ENCODE results near the gene PHLDA3. TPM values are rescaled to one million over a fixed set of nuclear protein-coding genes. Genes with fewer than 3 reads are reported as not detected.

The PHLDA3 gene
- total and polyA plus RNA-seq, 2 donors from 2014 or later: 25.6 to 27.3 TPM

- peaks cover 3 to 12% (median 11%) of the 10 kb centered on the region in 3 donors for H3K4me1 ChIP-seq (ENCODE audit: control insufficient read depth in 2 of 3, insufficient read depth in 2 of 3, low read depth in 1 of 3, low read length in 3 of 3)
- no peaks in the 10 kb centered on the region for H3K36me3 ChIP-seq (ENCODE audit: control insufficient read depth in 2 of 3, insufficient read depth in 3 of 3, low read length in 3 of 3)
- FAIRE-seq (no peak), DNase-seq (peak in 1 of 5 donors; percentile 14)
- no peak for TF ChIP-seq CTCF (IDR thresholded peaks at IDR 0.05; ENCODE audit: borderline replicate concordance, extremely low read depth, insufficient read depth)
- H3K27ac ChIP-seq (ENCODE audit: low read depth in 2 of 2, low read length in 2 of 2): no peak overlapping the region
- no peak overlapping the region for H3K9ac ChIP-seq (ENCODE audit: low read length in 3 of 3)
- intact Hi-C loops (cut with DNase I): loop anchor here (10.0 kb wide), 1 partner anchor 70 kb away; no protein-coding TSS in a partner anchor
- H3K9me3 ChIP-seq (ENCODE audit: control insufficient read depth in 2 of 3, insufficient read depth in 1 of 3, low read length in 3 of 3): no peaks in the 10 kb centered on the region
- no peaks in the 10 kb centered on the region for H3K27me3 ChIP-seq (ENCODE audit: control insufficient read depth, insufficient read depth, low read length)
- H3K4me3 ChIP-seq (ENCODE audit: low read length in 3 of 3): no peak overlapping the region
Observed at GRCh38 chr1:201514466-201514865, 45.5 kb upstream of the PHLDA3 start.

- FAIRE-seq (no peak), DNase-seq (peak in 1 of 5 donors; percentile 22)
- no peaks in the 10 kb centered on the region for H3K36me3 ChIP-seq (ENCODE audit: control insufficient read depth in 2 of 3, insufficient read depth in 3 of 3, low read length in 3 of 3)
- intact Hi-C loops (cut with DNase I): loop anchor here (10.0 kb wide), 1 partner anchor 69 kb away; no protein-coding TSS in a partner anchor
- H3K9me3 ChIP-seq (ENCODE audit: control insufficient read depth in 2 of 3, insufficient read depth in 1 of 3, low read length in 3 of 3): no peaks in the 10 kb centered on the region
- H3K27ac ChIP-seq (ENCODE audit: low read depth in 2 of 2, low read length in 2 of 2): no peak overlapping the region
- no peak for TF ChIP-seq CTCF (IDR thresholded peaks at IDR 0.05; ENCODE audit: borderline replicate concordance, extremely low read depth, insufficient read depth)
- no peak overlapping the region for H3K4me3 ChIP-seq (ENCODE audit: low read length in 3 of 3)
- no peaks in the 10 kb centered on the region for H3K27me3 ChIP-seq (ENCODE audit: control insufficient read depth, insufficient read depth, low read length)
- H3K4me1 ChIP-seq (ENCODE audit: control insufficient read depth in 2 of 3, insufficient read depth in 2 of 3, low read depth in 1 of 3, low read length in 3 of 3): peaks cover 3 to 12% (median 11%) of the 10 kb centered on the region in 3 donors
- H3K9ac ChIP-seq (ENCODE audit: low read length in 3 of 3): no peak overlapping the region
Observed at GRCh38 chr1:201513498-201514243, 44.7 kb upstream of the PHLDA3 start.

- H3K36me3 ChIP-seq (ENCODE audit: control insufficient read depth in 2 of 3, insufficient read depth in 3 of 3, low read length in 3 of 3): no peaks in the 10 kb centered on the region
- TF ChIP-seq CTCF (IDR thresholded peaks at IDR 0.05; ENCODE audit: borderline replicate concordance, extremely low read depth, insufficient read depth): no peak
- H3K27me3 ChIP-seq (ENCODE audit: control insufficient read depth, insufficient read depth, low read length): no peaks in the 10 kb centered on the region
- no peaks in the 10 kb centered on the region for H3K9me3 ChIP-seq (ENCODE audit: control insufficient read depth in 2 of 3, insufficient read depth in 1 of 3, low read length in 3 of 3)
- FAIRE-seq: no peak
- H3K9ac ChIP-seq (ENCODE audit: low read length in 3 of 3): peak overlapping the region in 1 of 3 donors; percentile 2
- no peak overlapping the region for H3K4me3 ChIP-seq (ENCODE audit: low read length in 3 of 3)
- peak overlapping the region; percentile 26 to 73 for H3K27ac ChIP-seq (ENCODE audit: low read depth in 2 of 2, low read length in 2 of 2)
- DNase-seq: peak; percentile 60 to 91 (median 75)
- H3K4me1 ChIP-seq (ENCODE audit: control insufficient read depth in 2 of 3, insufficient read depth in 2 of 3, low read depth in 1 of 3, low read length in 3 of 3): peaks cover 3 to 21% (median 18%) of the 10 kb centered on the region in 3 donors
- intact Hi-C loops (cut with DNase I): loop anchor here (10.0 kb wide), 1 partner anchor 67 kb away; no protein-coding TSS in a partner anchor
Observed at GRCh38 chr1:201511941-201512539, 43.1 kb upstream of the PHLDA3 start.
